GM23248 (cell line): ENCODE measurements around the gene FHL5.
"Not testable (repeated sequence)": the region's sequence is repeated elsewhere in the genome, so short reads cannot be mapped to it uniquely, and the experiment has no call there.

ENCODE experiments used
- EZH2 ChIP-seq: fragments of 200-600 bp; sonication (generic); IDR thresholded peaks from 2 replicates; pipeline ENCODE4 v1.6.1; 2018; ENCODE audit warnings: antibody characterized with exemption, mild to moderate bottlenecking; ENCODE audit not compliant: insufficient read depth, poor library complexity, severe bottlenecking
- EZH2phosphoT487 ChIP-seq: fragments of 200-600 bp; sonication (generic); IDR thresholded peaks from 2 replicates; pipeline ENCODE4 v1.6.1; 2018; ENCODE audit warnings: antibody characterized with exemption, moderate library complexity, mild to moderate bottlenecking, low read depth; ENCODE audit not compliant: insufficient read depth

GRCh38 chr6:96559740-96560139 lies 3.2 kb upstream of the FHL5 start:
- TF ChIP-seq EZH2, EZH2phosphoT487: not testable (repeated sequence)
